ENCODE measurements around the gene FGA. TPM values are rescaled to one million over a fixed set of nuclear protein-coding genes. Genes with fewer than 3 reads are reported as not detected.
A peak's percentile ranks its signal among the peaks of the same experiment; 100 is the strongest.

FGA gene
- total and polyA plus RNA-seq, 2 donors, result 9.4 TPM; not detected in 1

GRCh38 chr4:154559494-154560418 lies 30.8 kb downstream of the FGA start:
- DNase-seq (ENCODE audit: extremely low spot score), result no peak
- Histone ChIP-seq H3K4me1 (ENCODE audit: insufficient read depth) (no peaks in the 10 kb centered on the region), H3K4me3 (ENCODE audit: low read depth, low read length) (no peak overlapping the region), H3K36me3 (ENCODE audit: insufficient read depth) (no peaks in the 10 kb centered on the region), H3K27ac (ENCODE audit: low read depth) (no peak overlapping the region)
- WGBS, result 67% methylated on average over 9 of the region's 9 CpGs

GRCh38 chr4:154559141-154559493 lies 31.4 kb downstream of the FGA start:
- Histone ChIP-seq H3K27ac (ENCODE audit: low read depth) (no peak overlapping the region), H3K4me3 (ENCODE audit: low read depth, low read length) (no peak overlapping the region), H3K4me1 (ENCODE audit: insufficient read depth) (no peaks in the 10 kb centered on the region), H3K36me3 (ENCODE audit: insufficient read depth) (no peaks in the 10 kb centered on the region)
- DNase-seq (ENCODE audit: extremely low spot score), result no peak
- 87% methylated on average over 1 of the region's 1 CpG for WGBS

DNA sequence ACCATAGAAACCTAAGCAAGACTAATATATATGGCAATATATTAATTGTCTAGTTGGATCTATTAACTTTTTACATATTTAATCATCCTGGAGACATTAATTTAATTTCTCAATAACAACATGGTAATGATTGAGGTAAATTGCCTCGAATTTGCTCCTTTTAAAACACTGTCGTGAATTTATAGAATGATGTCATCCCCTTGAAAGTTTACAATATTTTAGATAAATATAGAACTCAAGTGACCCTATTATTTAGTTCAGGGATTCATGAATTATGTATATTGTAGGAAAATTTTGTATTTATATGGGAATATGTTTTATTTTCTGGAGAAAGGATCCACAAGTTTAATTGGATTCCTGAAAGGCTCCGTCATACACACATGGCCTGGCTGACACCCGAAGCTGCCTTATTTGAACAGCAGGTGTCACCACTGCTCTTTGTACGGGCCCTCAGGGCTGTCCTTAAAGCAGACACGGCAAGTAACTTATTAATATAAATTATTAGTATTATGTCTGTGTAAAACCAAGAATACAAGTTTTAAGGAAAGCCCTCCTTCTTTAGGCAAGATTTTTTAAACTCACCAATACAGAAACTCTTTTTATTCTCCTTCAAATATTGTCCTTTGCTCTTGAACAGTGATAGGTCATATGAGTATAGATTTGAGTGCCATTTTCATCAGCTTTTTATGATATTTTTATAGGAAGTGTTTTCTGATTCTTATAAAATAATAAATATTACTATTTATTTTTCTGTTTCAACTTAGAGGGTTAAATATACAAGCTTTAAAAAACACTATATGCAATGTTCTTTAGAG lies 38.5 kb downstream of the FGA start:
- peak; percentile 66 for DNase-seq (ENCODE audit: extremely low spot score)
- Histone ChIP-seq H3K27ac (ENCODE audit: low read depth) (no peak overlapping the region), H3K36me3 (ENCODE audit: insufficient read depth) (no peaks in the 10 kb centered on the region), H3K4me1 (ENCODE audit: insufficient read depth) (peaks cover 1% of the 10 kb centered on the region), H3K4me3 (ENCODE audit: low read depth, low read length) (no peak overlapping the region)
- WGBS, result 16% methylated on average over 6 of the region's 6 CpGs

GRCh38 chr4:154549894-154550790 lies 40.4 kb downstream of the FGA start, which contains the start of gene PLRG1:
Gene PLRG1, minus strand, starts transcription at chr4:154550400. Its CDS starts 92 bp downstream, at chr4:154550308.
- Histone ChIP-seq H3K4me1 (ENCODE audit: insufficient read depth) (peaks cover 1% of the 10 kb centered on the region), H3K36me3 (ENCODE audit: insufficient read depth) (peaks cover 2% of the 10 kb centered on the region), H3K27ac (ENCODE audit: low read depth) (peak within 1 kb of the TSS; percentile 60), H3K4me3 (ENCODE audit: low read depth, low read length) (peak within 1 kb of the TSS; percentile 82)
- under 1% methylated on average over 51 of the region's 51 CpGs for WGBS
- peak; percentile 92 for DNase-seq (ENCODE audit: extremely low spot score)

- Histone ChIP-seq H3K36me3 (ENCODE audit: insufficient read depth) (peaks cover 11% of the 10 kb centered on the region), H3K4me3 (ENCODE audit: low read depth, low read length) (no peak overlapping the region), H3K4me1 (ENCODE audit: insufficient read depth) (peaks cover 1% of the 10 kb centered on the region), H3K27ac (ENCODE audit: low read depth) (no peak overlapping the region)
- 89% methylated on average over 4 of the region's 4 CpGs for WGBS
- no peak for DNase-seq (ENCODE audit: extremely low spot score)
Observed at GRCh38 chr4:154545689-154546088, 44.9 kb downstream of the FGA start.

DNA sequence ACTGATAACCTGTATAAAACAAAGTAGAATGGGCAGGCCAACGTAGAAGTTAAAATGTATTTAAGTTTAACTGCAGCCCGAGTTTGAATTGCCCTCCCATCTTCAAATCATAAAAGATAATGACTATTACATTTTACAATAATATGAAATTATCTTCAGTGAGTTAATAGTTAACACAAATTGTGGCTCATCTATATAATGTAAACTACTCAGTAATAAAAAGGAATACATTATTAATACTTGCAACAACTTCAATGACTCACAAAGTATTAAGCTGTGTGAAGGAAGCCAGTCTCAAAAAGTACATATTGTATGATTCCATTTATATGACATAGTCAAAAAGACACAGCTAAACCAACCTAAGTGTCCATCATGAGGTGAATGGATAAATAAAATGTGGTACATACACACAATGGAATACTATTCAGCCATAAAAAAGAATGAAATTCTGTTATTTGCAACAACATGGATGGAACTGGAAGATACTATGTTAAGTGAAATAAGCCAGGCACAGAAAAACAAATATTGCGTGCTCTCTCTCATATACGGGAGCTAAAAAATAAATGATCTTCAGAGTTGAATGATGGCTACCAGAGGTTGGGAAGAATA lies 48.2 kb downstream of the FGA start:
- DNase-seq (ENCODE audit: extremely low spot score), result no peak
- H3K4me3 ChIP-seq (ENCODE audit: low read depth, low read length), result no peak overlapping the region
- H3K4me1 ChIP-seq (ENCODE audit: insufficient read depth), result no peaks in the 10 kb centered on the region
- H3K36me3 ChIP-seq (ENCODE audit: insufficient read depth), result peaks cover 18% of the 10 kb centered on the region
- 95% methylated on average over 4 of the region's 4 CpGs for WGBS
- H3K27ac ChIP-seq (ENCODE audit: low read depth), result no peak overlapping the region

Small RNA genes lying within 50 kb of the gene (small RNA-seq; reads per million reads assigned to genes)
- gene RNU6-1285P, result not detected

Other genes starting within 250 kb of the FGA start
- gene DCHS2, start 98.9 kb downstream of the FGA start, total RNA-seq, result 14.0 TPM
- gene DCHS2, start 98.9 kb downstream of the FGA start, polyA plus RNA-seq, result 1.2 TPM
- gene PLRG1, start 40.3 kb downstream of the FGA start, total RNA-seq, result 78.4 TPM
- gene PLRG1, start 40.3 kb downstream of the FGA start, polyA plus RNA-seq, result 43.1 TPM
- gene FGB, start 27.7 kb downstream of the FGA start, total RNA-seq, result not detected
- gene FGB, start 27.7 kb downstream of the FGA start, polyA plus RNA-seq, result 11.6 TPM
- not detected for gene FGG, start 21.9 kb upstream of the FGA start, total RNA-seq
- 9.9 TPM for gene FGG, start 21.9 kb upstream of the FGA start, polyA plus RNA-seq
- 0.58 TPM for gene LRAT, start 153.3 kb upstream of the FGA start, total RNA-seq
- 0.06 TPM for gene LRAT, start 153.3 kb upstream of the FGA start, polyA plus RNA-seq
- gene RBM46, start 190.5 kb upstream of the FGA start, total RNA-seq, result not detected
- gene RBM46, start 190.5 kb upstream of the FGA start, polyA plus RNA-seq, result not detected